Fibroblast of villous mesenchyme (primary cell): ENCODE measurements around the gene RBBP7. TPM values are rescaled to one million over a fixed set of nuclear protein-coding genes. Genes with fewer than 3 reads are reported as not detected.
A peak's percentile ranks its signal among the peaks of the same experiment; 100 is the strongest.

ENCODE experiments used
- DNase-seq: peaks from one replicate; pipeline ENCODE4 v3.0.0-alpha.2; 2010; ENCODE audit warnings: low read depth
- H3K4me3 ChIP-seq: 2 replicates; pipeline ENCODE4 v1.5.1; 2011; ENCODE audit warnings: low read depth, mild to moderate bottlenecking, low read length
- total RNA-seq: library from RNA; depleted of rRNA; stranded (reverse); fragments of >200 nt; gene quantifications from 2 replicates; pipeline ENCODE4 v1.2.3, GENCODE V29; 2012
- TF ChIP-seq, protein P1 (sequence below): IDR thresholded peaks from 2 replicates; pipeline ENCODE4 v1.5.1; 2012; ENCODE audit warnings: low read depth, mild to moderate bottlenecking, low read length; ENCODE audit not compliant: insufficient read depth

The RBBP7 gene
- total RNA-seq, 1 donor, result 124 TPM

DNA sequence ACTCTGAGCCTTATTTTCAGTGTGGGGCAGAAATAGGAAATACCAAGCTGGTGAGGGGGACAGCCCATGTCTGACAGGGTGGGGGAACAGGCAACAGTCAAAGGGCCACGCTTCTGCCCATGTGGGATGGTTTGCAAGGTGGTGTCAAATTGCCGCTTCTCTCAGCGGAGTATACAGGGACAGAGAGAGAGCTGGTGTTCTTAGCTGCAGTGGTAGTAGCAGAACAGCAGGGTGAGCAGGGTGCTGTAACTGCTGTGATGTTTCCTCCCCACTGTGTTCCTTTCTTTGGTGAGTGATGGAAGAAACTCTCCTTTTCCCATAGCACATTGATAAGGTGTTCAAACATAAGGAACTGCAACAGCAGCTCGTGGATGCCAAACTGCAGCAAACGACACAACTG, 37.9 kb downstream of the RBBP7 start:
- TF ChIP-seq, protein P1, sequence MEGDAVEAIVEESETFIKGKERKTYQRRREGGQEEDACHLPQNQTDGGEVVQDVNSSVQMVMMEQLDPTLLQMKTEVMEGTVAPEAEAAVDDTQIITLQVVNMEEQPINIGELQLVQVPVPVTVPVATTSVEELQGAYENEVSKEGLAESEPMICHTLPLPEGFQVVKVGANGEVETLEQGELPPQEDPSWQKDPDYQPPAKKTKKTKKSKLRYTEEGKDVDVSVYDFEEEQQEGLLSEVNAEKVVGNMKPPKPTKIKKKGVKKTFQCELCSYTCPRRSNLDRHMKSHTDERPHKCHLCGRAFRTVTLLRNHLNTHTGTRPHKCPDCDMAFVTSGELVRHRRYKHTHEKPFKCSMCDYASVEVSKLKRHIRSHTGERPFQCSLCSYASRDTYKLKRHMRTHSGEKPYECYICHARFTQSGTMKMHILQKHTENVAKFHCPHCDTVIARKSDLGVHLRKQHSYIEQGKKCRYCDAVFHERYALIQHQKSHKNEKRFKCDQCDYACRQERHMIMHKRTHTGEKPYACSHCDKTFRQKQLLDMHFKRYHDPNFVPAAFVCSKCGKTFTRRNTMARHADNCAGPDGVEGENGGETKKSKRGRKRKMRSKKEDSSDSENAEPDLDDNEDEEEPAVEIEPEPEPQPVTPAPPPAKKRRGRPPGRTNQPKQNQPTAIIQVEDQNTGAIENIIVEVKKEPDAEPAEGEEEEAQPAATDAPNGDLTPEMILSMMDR, result no peak
- no peak overlapping the region for H3K4me3 ChIP-seq
- DNase-seq, result no peak

DNA sequence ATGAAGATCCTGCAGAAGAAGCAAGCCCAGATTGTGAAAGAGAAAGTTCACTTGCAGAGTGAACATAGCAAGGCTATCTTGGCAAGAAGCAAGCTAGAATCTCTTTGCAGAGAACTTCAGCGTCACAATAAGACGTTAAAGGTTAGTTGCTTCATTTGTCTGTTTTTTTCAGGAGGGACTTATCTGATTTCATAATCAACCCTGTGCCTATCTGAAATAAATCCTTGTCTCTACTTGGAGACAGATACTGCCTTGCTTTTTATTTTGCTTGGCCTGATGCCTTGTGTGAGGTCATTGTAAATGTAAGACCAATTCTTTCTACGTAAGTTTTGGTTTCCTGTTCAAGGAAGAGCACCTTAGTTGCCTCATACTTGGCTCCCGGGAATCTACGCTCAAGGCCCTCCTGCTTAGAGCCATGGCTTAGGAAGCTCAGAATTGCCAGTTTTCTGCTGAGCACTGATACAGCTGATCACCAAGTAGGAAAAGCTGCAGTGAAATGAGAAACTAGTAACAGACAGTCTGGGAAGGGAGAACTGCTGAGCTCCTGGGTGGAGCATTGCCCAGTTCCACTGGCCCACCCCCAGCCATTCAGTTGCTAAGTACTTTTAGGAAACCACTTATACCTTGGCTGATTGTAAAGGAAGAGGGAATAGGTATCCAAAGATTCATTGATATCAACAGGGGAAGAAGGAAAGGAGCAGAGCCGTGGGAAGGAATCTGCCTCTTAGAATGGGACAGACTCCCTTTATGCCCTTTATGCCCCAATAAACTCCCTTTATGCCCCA, 41.8 kb downstream of the RBBP7 start:
- no peak overlapping the region for H3K4me3 ChIP-seq
- TF ChIP-seq, protein P1, result no peak
- peak; percentile 92 for DNase-seq

DNA sequence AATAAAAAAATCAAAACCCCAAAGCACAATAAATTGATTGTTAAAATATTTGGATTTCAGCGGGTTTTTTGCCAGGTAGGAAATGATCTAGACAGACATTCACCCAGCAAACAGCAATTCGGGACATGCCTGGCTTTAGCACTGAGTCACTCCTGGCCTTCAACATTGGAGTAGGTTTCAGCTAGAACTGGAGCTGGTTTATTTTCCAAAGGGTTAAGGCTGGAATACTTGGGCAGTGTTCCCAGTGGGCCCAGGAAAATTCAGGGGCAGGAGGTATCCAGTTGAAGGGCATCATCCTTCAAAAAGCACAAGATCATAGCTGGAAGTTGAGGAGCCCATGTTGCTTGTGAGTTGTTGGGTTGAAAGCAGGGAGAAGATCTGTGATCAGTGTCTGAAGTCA, 42.9 kb downstream of the RBBP7 start:
- H3K4me3 ChIP-seq, result no peak overlapping the region
- DNase-seq, result no peak
- TF ChIP-seq, protein P1, result no peak

DNA sequence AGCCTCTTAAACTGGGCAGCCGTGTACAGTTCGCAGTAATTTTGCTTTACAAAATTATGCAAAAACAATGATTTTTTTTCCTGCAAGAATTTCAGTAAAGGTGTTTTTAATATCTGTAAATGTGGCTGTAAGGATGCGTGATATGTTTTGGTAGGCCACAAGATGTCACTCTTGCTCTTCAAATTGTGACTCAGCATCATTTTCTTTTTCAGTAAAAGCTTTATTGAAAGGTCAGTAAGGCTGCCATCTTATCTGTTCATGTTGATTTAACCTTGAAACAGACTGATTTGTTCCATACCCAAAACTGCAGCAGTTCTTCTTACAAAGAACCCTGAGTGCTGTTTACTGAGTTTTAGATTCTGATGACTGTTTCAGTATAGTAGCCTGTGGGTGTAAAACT, 44.0 kb downstream of the RBBP7 start:
- peak; percentile 56 for DNase-seq
- TF ChIP-seq, protein P1, result peak; percentile 51
- no peak overlapping the region for H3K4me3 ChIP-seq

DNA sequence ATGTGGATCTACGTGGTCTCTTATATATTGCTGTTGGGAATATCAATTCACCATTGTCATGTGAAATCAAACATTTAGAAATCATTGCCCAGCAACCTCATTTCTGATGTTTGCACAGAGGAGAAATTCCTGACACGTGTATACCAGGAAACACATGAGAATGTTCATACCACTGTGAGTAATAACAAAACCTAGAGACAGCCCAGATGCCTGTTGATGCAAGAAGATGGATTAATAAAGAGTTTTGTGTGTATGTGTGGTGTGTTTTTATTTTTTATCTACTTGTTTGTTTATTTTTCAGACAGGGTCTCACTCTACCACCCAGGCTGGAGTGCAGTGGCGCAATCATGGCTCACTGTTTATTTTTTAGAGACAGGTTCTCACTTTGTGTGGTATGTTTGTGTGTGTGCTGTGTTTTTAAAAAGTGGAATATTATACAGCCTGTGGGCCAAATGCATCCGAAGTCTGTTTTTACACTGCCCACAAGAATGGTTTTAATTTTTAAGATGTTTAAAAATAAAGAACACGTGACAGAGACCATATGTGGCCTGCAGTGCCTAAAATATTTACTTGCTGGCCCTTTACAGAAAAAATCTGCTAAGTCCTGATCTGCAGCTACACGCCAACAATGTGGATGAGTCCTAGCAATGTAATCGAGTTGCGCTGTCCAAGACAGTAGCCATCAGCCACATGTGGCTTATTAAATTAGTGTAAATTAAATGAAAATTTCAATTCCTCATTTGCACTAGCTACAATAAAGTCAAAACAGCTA, 44.7 kb downstream of the RBBP7 start:
- no peak overlapping the region for H3K4me3 ChIP-seq
- peak; percentile 67 for DNase-seq
- TF ChIP-seq, protein P1, result no peak

DNA sequence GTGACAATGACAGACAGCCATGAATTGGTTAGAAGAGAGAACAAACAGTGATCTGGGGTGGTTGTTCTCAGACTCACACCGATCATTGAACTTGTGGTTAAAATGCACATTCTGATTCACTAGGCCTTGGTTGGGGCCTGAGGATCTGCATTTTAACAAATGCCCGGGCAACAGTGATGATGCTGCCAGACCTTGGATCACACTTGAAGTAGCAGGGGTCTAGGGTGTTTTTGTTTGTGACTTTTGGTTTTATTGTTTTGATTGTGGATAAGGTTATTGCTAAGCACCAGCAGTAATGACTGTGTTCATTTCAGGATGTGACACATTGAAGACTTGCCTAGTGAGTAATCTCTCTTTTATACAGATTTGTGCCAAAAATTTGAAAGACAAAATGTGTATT, 47.4 kb downstream of the RBBP7 start:
- H3K4me3 ChIP-seq, result no peak overlapping the region
- no peak for DNase-seq
- TF ChIP-seq, protein P1, result no peak

DNA sequence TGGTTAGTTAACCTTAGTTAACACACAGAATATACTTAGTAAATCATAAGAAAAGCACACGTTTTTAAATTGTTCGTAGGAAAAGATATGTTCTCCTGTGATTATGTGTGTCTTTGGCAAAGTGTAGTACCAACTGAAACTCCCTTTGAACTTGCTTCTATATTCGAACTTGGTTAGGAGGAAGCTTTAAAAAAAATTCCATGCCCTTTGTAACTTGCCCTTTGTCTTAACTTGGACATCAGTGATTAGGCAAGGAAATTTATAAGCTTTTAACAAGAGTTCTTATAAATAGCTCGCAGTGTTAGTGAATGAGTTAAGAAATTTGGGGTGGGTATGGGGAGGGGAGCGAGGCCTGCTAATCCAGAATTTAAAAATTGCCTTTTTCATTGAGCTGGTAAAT, 50.5 kb downstream of the RBBP7 start:
- TF ChIP-seq, protein P1, result no peak
- no peak for DNase-seq
- H3K4me3 ChIP-seq, result no peak overlapping the region
